B cell (primary cell): ENCODE results near the gene RIT2. TPM values are rescaled to one million over a fixed set of nuclear protein-coding genes. Genes with fewer than 3 reads are reported as not detected.

Experiments used
- ATAC-seq: fragments of 200-7000 bp; cut with Tn5 transposase; one replicate; pipeline ENCODE4 v1.10.0; 2021; ENCODE audit warnings: low read depth, mild to moderate bottlenecking, moderate number of reproducible peaks, moderate library complexity
- CTCF ChIA-PET: fragments of 350-600 bp; sonication (Branson Sonifier 250); formaldehyde crosslinking; loops from one replicate; lab custom pipeline; 2021; ENCODE audit warnings: antibody characterized with exemption, inconsistent platforms; lab: Charles Lee
- POLR2A ChIA-PET: fragments of 350-600 bp; sonication (Branson Sonifier 250); formaldehyde crosslinking; loops from one replicate; lab custom pipeline; 2021; ENCODE audit warnings: antibody characterized with exemption; lab: Charles Lee
- DNase-seq: peaks from one replicate; pipeline ENCODE4 v3.0.0; 2013
- H2AFZ ChIP-seq: 2 replicates; pipeline ENCODE4 v1.6.1; 2012; ENCODE audit warnings: mild to moderate bottlenecking, low read depth, low read length; ENCODE audit not compliant: insufficient read depth, poor library complexity, severe bottlenecking
- H3K27ac ChIP-seq, 2 donors: 1 replicate in 1 of 2; 2 replicates in 1 of 2; pipeline ENCODE4 v1.5.1; 2012 to 2013; ENCODE audit warnings: low read length in 2 of 2, mild to moderate bottlenecking in 2 of 2, moderate library complexity in 1 of 2
- H3K27me3 ChIP-seq, 4 experiments: fragments of 200-600 bp in 1 of 4; sonication (generic) in 1 of 4; replicated peaks in 1 of 4; 1 replicate in 2 of 4; 2 replicates in 2 of 4; pipeline versions ENCODE4 v1.6.1 to v1.7.0; 2013 to 2016; ENCODE audit warnings: low read length in 3 of 4, mild to moderate bottlenecking in 2 of 4, mixed read lengths in 1 of 4, moderate library complexity in 1 of 4; ENCODE audit not compliant: insufficient read depth in 4 of 4, control insufficient read depth in 3 of 4; ENCODE audit errors: control extremely low read depth in 1 of 4
- H3K36me3 ChIP-seq, 2 experiments: replicated peaks in 1 of 2; 1 replicate in 1 of 2; 2 replicates in 1 of 2; pipeline versions ENCODE4 v1.6.1 to v1.7.1; 2013; ENCODE audit warnings: low read length in 1 of 2; ENCODE audit not compliant: insufficient read depth in 2 of 2, control insufficient read depth in 1 of 2; ENCODE audit errors: control extremely low read depth in 1 of 2, extremely low read depth in 1 of 2
- H3K4me1 ChIP-seq, 2 donors: fragments of 200-600 bp in 1 of 2; sonication (generic) in 1 of 2; 1 replicate in 1 of 2; 2 replicates in 1 of 2; pipeline versions ENCODE4 v1.5.1 to v1.6.1; 2013 to 2017; ENCODE audit warnings: low read length in 2 of 2; ENCODE audit not compliant: control insufficient read depth in 2 of 2, insufficient read depth in 2 of 2
- H3K4me2 ChIP-seq: replicated peaks from 2 replicates; pipeline ENCODE3; 2012; ENCODE audit warnings: mild to moderate bottlenecking, low read depth, low read length; ENCODE audit not compliant: poor library complexity, severe bottlenecking
- H3K4me3 ChIP-seq, 5 experiments: fragments of 200-600 bp in 1 of 5; sonication (generic) in 1 of 5; 1 replicate in 3 of 5; 2 replicates in 2 of 5; pipeline versions ENCODE4 v1.5.1 to v1.7.0; 2011 to 2016; ENCODE audit warnings: low read length in 4 of 5, mild to moderate bottlenecking in 4 of 5, low read depth in 2 of 5, control low read depth in 1 of 5, moderate library complexity in 1 of 5; ENCODE audit not compliant: insufficient read depth in 1 of 5; ENCODE audit errors: control extremely low read depth in 1 of 5, extremely low read depth in 1 of 5
- H3K79me2 ChIP-seq: fragments of 200-600 bp; sonication (generic); one replicate; pipeline ENCODE4 v1.6.0; 2016; ENCODE audit warnings: low read length; ENCODE audit not compliant: control insufficient read depth, insufficient read depth
- H3K9ac ChIP-seq: fragments of 200-600 bp; sonication (generic); 2 replicates; pipeline ENCODE4 v1.6.1; 2017; ENCODE audit warnings: mild to moderate bottlenecking, low read length, moderate library complexity
- H3K9me3 ChIP-seq, 3 donors: one replicate each; pipeline versions ENCODE4 v1.6.1 to v1.7.1; 2013; ENCODE audit warnings: low read length in 2 of 3; ENCODE audit not compliant: control insufficient read depth in 2 of 3, insufficient read depth in 1 of 3; ENCODE audit errors: control extremely low read depth in 1 of 3
- H4K20me1 ChIP-seq: 2 replicates; pipeline ENCODE4 v1.6.0; 2012; ENCODE audit warnings: mild to moderate bottlenecking, low read length; ENCODE audit not compliant: insufficient read depth, control insufficient read depth, poor library complexity, severe bottlenecking
- H3K27ac Mint-ChIP-seq: one replicate; pipeline ENCODE4 v1.8.0; 2021; ENCODE audit warnings: mixed read lengths
- H3K27me3 Mint-ChIP-seq: one replicate; pipeline ENCODE4 v1.8.0; 2021; ENCODE audit warnings: mixed read lengths
- H3K4me1 Mint-ChIP-seq: one replicate; pipeline ENCODE4 v1.8.0; 2021; ENCODE audit warnings: mixed read lengths
- H3K4me3 Mint-ChIP-seq: one replicate; pipeline ENCODE4 v1.8.0; 2021; ENCODE audit warnings: mixed read lengths
- H3K9me3 Mint-ChIP-seq: one replicate; pipeline ENCODE4 v1.8.0; 2022; ENCODE audit warnings: mixed read lengths; ENCODE audit not compliant: insufficient read depth
- EZH2 ChIP-seq: IDR thresholded peaks from 2 replicates; pipeline ENCODE4 v1.6.1; 2012; ENCODE audit warnings: borderline replicate concordance, low read depth, mild to moderate bottlenecking, moderate library complexity, low read length; ENCODE audit not compliant: insufficient read depth, poor library complexity, severe bottlenecking
- WGBS: methylation state at CpG from one replicate; pipeline ENCODE4 v1.1.5; 2013; ENCODE audit warnings: missing lambda C conversion rate; ENCODE audit not compliant: insufficient coverage; 5-methylcytosine and 5-hydroxymethylcytosine counted together
- intact Hi-C: fragments of 100-400 bp; cut with micrococcal nuclease; formaldehyde crosslinking; loops from one replicate; pipeline ENCODE4 v1.10.0; 2022
- polyA plus RNA-seq: library from polyadenylated mRNA; depleted of rRNA; stranded (reverse); fragments of >200 nt; gene quantifications from 2 replicates; pipeline ENCODE4 v1.2.3, GENCODE V29; 2012
- total RNA-seq, 2 donors: library from RNA; stranded (reverse); fragments of 120-200 nt in 1 of 2; gene quantifications; 1 replicate in 1 of 2; 2 replicates in 1 of 2; pipeline versions ENCODE4 v1.2.3 to v1.2.4, GENCODE V29; 2013 to 2022
- TF ChIP-seq, protein P1 (sequence below): fragments of 200-600 bp; IDR thresholded peaks from one replicate; pipeline ENCODE4 v1.8.0; 2022; ENCODE audit warnings: antibody characterized with exemption, mild to moderate bottlenecking

Gene RIT2
- total and polyA plus RNA-seq, 2 donors (not counting 1 experiment from before 2014, with no cell fraction given), result not detected

DNA sequence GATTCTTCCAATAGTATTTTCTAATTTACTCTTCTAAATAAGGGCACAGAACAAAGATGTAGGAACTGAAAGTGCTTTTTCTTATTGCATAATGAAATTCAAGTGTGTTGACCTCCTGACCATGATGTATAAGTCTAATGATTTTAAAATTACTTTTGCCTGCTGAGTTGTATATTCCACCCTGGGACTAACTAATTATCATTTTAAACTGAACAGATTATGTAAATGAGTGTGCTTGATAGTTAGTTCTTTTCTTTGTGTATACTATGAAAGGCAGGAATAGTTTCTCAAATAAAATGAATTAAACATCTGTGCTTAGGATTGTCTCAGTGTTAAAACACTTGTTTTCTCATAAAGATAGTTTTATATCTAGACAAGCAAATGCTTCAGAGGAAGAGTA is 284.5 kb downstream of the RIT2 start:
- TF ChIP-seq EZH2, result no peak
- TF ChIP-seq, protein P1, sequence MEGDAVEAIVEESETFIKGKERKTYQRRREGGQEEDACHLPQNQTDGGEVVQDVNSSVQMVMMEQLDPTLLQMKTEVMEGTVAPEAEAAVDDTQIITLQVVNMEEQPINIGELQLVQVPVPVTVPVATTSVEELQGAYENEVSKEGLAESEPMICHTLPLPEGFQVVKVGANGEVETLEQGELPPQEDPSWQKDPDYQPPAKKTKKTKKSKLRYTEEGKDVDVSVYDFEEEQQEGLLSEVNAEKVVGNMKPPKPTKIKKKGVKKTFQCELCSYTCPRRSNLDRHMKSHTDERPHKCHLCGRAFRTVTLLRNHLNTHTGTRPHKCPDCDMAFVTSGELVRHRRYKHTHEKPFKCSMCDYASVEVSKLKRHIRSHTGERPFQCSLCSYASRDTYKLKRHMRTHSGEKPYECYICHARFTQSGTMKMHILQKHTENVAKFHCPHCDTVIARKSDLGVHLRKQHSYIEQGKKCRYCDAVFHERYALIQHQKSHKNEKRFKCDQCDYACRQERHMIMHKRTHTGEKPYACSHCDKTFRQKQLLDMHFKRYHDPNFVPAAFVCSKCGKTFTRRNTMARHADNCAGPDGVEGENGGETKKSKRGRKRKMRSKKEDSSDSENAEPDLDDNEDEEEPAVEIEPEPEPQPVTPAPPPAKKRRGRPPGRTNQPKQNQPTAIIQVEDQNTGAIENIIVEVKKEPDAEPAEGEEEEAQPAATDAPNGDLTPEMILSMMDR, result no peak
- no peaks in the 10 kb centered on the region for H3K27me3 Mint-ChIP-seq
- H3K4me2 ChIP-seq, result no peak overlapping the region
- POLR2A ChIA-PET, result no interaction called here
- H3K27me3 ChIP-seq, result no peaks in the 10 kb centered on the region
- H3K9ac ChIP-seq, result no peak overlapping the region
- H3K27ac ChIP-seq, result no peak overlapping the region
- CTCF ChIA-PET, result no interaction called here
- no peaks in the 10 kb centered on the region for H3K9me3 ChIP-seq
- H3K36me3 ChIP-seq, result no peaks in the 10 kb centered on the region
- H3K4me1 Mint-ChIP-seq, result no peaks in the 10 kb centered on the region
- H3K27ac Mint-ChIP-seq, result no peak overlapping the region
- no peaks in the 10 kb centered on the region for H3K79me2 ChIP-seq
- H3K4me3 ChIP-seq, result no peak overlapping the region
- H4K20me1 ChIP-seq, result no peaks in the 10 kb centered on the region
- intact Hi-C loops, result no loop called here
- ATAC-seq, result no peak
- DNase-seq, result no peak
- H3K4me1 ChIP-seq, result no peaks in the 10 kb centered on the region
- H3K9me3 Mint-ChIP-seq, result no peaks in the 10 kb centered on the region
- H3K4me3 Mint-ChIP-seq, result no peak overlapping the region
- no peak overlapping the region for H2AFZ ChIP-seq

DNA sequence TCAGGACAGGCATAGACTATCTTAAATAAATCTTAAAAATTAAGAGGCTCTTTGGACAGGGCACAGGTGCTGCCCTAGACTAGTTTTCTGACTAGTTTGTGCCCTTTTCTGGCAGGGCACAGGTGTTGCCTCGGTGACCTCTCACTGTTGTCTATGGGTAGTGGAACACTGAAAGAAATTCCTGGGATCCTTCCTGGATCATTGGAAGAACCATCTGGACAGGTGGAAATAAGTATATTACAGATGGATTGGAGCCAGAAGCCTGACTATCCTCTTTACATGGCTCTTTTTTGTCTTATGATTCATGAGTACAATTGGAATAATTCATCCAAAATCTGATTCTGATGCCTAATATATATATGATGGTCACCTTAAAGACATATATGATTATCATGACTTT is 286.6 kb downstream of the RIT2 start:
- Histone ChIP-seq H3K27ac (no peak overlapping the region), H3K9ac (no peak overlapping the region), H3K36me3 (no peaks in the 10 kb centered on the region), H3K79me2 (no peaks in the 10 kb centered on the region), H2AFZ (no peak overlapping the region), H3K4me2 (no peak overlapping the region), H3K9me3 (no peaks in the 10 kb centered on the region), H3K4me1 (no peaks in the 10 kb centered on the region), H4K20me1 (no peaks in the 10 kb centered on the region), H3K27me3 (no peaks in the 10 kb centered on the region), H3K4me3 (no peak overlapping the region)
- no peaks in the 10 kb centered on the region for H3K9me3 Mint-ChIP-seq
- no peaks in the 10 kb centered on the region for H3K4me1 Mint-ChIP-seq
- H3K27me3 Mint-ChIP-seq, result no peaks in the 10 kb centered on the region
- 100% methylated on average over 1 of the region's 1 CpG for WGBS
- H3K27ac Mint-ChIP-seq, result no peak overlapping the region
- ATAC-seq (no peak), DNase-seq (no peak)
- TF ChIP-seq, protein P1, result no peak
- no peak for TF ChIP-seq EZH2
- CTCF ChIA-PET, result no interaction called here
- intact Hi-C loops, result no loop called here
- no peak overlapping the region for H3K4me3 Mint-ChIP-seq
- POLR2A ChIA-PET, result no interaction called here
